GM18505 (cell line): ENCODE results near the gene NKPD1.

Experiments
- ATAC-seq: cut with Tn5 transposase; IDR thresholded peaks from one replicate; pipeline ENCODE4 v1.9.1; 2021; ENCODE audit not compliant: unreplicated experiment
- POLR2A ChIP-seq: IDR thresholded peaks from 4 replicates; pipeline ENCODE4 v1.6.1; 2011; ENCODE audit warnings: borderline replicate concordance; ENCODE audit not compliant: insufficient read depth, insufficient read length; ENCODE audit errors: extremely low read depth

Gene NKPD1

DNA sequence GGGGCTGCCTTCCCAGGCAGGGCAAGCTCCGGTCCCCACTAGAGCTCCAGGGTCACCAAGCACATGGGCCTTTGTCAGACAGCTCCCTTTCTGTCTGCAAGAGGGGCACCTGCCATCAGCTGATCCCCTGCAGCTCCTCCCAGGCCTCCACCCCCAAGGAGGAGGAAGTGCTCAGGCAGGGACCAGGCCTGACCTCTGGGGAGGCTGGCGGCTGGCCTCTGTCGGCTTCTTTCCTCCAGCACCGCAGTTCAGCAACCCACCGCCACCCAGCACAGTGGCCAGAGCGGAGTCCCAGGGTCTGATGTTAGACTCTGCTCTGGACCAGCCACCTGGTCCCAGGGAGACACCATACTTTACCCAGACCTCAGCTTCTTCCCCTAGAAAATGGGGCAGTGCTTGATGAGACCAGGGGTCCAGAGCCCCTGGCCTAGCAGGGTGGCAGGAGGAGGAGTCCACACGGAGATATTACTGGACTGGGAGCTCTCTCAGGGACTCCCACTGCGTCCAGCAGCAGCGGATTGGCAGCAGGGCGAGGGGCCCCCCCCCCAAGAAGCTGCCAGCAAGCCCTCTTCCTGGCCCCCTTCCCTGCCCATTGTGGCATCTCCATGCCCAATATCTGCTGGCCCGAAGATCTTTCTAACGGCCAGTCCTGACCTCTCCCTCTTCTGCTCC, 24.1 kb downstream of the NKPD1 start:
- TF ChIP-seq POLR2A = no peak
- ATAC-seq = no peak

DNA sequence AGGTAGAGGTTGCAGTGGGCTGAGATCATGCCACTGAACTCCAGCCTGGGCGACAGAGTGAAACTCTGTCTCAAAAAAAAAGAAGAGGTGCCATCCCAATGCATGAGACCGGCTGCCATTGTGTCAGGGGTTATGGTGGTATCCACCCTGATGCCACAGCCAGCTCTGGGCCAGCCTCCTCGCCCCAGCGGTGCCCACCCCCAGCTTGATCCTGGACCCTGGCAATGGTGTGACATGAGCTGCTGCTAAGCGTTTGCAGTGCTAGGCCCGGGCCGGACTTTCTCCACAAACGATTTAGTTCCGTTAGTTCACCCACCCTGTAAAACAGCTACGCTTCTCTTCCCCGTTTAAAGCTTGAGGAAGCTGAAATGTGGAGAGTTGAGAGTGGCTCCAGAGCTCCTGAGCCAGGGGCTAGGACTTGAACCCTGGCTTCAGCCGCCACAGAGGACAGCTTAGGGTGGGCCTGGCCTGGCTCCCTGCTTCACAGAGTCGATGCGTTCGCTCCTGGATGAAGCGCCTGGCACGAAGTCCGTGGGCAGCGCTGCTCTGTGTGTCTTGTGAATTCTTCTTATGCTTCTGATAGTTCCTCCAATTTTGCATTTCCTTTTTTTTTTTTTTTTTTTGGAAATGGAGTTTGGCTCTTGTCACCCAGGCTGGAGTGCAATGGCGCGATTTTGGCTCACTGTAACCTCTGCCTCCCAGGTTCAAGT, 25.5 kb downstream of the NKPD1 start:
- no peak for ATAC-seq

DNA sequence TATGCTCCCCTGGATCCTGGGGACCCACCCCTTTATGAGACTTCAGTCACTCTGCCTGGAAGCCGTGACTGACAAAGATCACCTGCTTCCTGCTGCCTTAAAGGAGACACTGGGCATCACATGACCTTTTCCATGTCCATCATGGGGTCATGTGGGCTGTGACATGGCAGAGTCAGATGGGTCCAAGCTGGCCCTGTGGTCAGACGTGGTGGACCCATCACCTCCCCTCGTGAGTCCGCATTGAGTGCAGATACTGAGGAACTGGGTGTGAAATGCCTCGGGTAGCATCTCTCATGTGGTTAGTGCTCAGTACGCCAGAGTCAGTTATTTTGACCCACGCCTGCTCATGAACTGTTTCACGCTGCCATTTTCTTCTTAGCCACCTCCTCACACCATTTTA, 27.1 kb downstream of the NKPD1 start:
- ATAC-seq = no peak
- no peak for TF ChIP-seq POLR2A

More for the DNA sequence above, 25.5 kb downstream of the NKPD1 start:
- TF ChIP-seq POLR2A = no peak

DNA sequence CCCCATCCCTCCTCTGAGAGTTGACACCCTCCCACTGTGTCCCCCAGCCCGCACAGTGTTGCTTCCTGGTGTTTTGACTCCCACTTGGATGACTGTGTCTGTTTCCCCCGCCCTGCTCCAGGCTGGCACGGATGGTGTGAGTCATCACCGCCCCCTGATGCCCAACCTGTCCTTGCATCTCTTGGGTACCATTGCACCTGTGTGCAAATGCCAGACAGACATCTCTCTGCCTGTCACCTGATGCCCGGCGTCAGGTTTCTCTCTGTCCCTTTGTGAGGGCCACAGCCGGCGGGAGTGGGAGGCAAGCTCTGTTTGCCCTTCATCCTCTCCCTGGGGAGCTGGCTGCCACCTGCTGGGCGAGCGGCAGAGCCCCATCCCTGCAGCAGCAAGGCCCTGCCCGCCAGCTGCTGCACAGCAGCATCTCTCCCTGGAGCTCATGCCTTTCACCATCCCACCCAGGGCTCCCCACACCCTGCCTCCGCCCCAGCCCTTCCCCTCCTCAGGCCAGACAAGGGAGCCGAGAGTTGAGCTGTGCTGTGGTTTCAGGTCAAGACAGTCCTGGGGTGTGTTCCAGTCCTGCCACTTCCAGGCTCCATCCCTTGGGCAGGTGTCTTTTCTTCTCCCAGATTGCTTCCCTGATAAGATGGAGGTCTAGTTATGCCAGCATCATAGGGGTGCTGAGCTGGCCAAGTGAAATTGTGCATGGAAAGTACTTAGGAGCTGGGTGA, 29.7 kb downstream of the NKPD1 start:
- ATAC-seq = no peak
- TF ChIP-seq POLR2A = no peak

DNA sequence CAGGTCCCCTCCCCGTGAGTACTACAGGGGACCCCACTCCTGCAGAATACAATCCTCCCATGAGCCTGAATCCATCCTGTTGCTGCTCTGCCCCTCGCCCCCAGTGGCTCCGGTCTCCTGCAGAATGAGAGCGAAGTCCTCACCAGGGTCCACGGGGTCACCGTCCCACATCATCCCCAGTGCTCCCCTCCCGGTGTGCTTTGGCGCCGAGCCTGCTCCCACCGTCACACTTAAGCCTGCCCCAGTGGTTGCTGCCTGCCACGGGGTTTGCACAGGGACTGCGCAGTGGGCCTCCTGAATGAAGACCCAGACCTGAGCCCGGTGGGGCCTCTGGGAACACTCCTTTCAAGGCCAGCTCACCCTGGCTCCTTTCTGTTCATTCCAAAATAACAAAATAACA, 30.5 kb downstream of the NKPD1 start:
- no peak for TF ChIP-seq POLR2A
- no peak for ATAC-seq

DNA sequence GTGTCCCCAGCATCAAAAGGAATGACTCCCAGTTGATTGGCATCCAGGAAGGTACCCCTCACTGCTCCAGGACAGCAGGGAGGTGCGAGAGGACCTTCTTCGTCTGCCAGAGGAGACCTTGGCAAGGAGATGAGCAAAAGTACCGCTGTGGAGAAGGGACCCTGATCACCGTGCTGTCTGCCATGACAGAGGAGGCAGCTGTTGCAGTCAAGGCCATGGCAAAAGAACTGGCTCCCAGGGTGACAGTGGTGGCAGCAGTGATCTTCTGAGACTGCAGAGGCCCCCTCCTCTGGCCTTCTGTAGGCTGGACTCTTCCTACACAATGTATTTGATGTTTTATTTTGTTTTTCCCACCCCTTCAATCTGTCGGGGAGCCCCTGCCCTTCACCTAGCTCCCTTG, 32.0 kb downstream of the NKPD1 start:
- no peak for TF ChIP-seq POLR2A
- ATAC-seq = no peak

DNA sequence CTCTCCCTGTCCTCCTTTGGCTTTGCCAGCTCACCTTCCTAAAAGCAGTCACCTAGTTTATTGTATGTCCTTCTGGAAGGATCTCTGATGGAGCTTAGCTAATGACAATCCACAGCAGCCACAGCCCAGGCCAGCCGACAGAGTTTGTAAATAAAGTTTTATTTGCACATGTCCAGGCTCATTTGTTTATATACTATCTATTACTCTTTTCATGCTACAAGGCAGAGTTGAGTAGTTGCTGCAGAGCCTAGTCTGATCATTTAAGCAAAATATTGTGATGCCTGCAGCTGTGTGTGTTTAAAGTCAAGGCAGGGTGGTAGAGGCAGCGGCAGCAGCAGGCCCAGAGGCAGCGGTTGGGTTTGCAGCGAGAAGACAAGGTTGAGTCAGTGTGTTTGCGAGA, 32.6 kb downstream of the NKPD1 start:
- no peak for ATAC-seq
- no peak for TF ChIP-seq POLR2A

DNA sequence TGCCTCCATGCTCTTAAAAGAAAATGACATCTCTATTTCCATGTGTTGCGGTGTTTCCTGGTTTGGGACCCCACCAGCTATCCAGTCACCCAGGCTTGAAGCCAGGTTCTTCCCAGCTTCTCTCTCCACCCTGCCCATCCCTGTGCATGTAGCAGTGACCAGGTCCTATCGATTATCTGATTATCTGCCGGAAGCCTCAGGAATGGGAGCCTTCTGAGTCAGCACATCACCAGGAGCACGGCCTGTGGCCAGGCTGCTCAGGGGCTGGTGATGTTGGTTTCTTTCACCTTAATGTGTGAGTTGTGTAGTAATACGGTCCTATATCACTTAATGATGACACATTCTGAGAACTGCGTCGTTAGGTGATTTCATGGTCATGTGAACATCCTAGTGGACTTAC, 34.1 kb downstream of the NKPD1 start:
- no peak for ATAC-seq
- no peak for TF ChIP-seq POLR2A

DNA sequence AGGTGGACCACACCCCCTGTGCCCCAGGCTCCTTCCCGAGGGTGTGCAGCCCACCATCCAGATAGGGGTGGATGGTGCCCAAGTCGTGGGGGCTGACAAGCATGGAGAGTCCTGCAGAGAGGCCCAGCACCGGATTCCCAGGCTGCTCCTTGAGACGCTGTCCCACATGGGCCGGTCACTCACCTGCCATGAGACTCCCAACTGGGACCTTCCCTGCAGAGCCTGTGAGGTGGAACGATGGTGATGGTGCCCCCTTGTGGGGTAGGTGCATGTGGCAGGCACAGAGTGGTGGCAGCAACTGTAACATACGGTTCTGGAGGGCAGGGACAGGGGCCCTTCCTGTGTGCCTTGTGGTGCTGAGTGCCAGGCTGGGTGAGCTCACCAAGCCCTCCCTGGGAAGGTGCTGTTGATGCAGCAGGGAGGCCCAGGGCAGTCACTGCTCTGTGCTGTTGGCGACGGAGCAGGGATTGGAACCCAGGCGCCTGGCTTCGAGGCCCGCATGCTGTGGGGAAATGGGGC, 34.7 kb downstream of the NKPD1 start:
- TF ChIP-seq POLR2A = no peak
- ATAC-seq = no peak

DNA sequence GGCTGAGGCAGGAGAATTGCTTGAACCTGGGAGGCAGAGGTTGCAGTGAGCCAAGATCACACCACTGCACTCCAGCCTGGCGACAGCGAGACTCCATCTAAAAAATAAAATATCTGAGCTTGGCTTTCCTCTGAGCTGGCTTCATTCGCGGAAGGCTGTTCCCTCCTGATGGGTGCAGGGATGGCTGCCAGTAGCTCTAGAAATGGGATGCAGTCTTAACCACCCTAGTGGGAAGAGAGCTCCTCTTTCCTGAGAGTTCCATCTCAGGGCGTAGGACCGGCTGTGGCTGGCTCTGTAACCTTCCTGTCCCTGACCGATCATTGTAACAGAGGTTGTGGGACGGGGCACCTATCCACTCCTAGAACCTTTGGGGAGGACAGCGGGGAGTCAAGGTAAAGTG, 35.4 kb downstream of the NKPD1 start:
- ATAC-seq = no peak
- TF ChIP-seq POLR2A = no peak

DNA sequence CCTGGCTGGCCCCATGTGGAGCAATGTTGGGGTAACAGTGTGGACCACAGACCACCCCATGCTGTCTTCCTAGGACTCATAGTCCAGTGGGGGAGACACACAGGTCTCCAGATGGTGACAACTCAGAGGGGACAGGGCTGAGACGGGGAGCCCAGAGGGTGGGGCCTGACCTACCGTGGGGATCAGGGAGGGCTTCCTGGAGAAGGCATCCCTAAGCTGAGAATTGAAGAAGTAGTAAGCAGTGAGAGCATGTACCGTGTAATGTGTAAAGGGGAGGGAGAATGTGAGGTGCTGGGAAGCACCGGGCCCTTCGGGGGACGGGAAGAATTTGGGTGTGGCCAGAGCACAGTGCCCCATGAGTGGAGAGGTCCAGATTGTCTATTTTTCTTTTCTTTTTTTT, 36.8 kb downstream of the NKPD1 start:
- TF ChIP-seq POLR2A = no peak
- ATAC-seq = no peak

DNA sequence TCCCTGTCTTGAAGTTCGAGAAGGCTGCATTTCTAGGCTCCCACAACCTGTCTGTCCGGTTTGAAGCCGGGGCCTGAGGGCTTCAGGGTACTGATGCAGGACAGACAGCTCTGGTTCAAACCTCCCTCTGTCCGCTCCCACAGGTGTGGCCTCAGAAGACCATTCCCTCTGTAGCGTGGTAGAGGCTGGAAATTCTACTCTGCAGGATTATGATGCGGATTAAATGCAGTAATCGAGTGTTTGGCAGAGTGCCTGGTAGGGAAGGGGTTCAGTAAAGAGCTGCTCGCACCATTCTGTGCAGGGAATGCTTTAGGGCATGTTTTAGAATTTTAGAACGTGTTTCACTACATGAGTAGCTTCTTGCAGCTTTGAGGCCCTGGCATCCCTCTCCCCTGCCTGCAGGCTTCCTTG, 37.3 kb downstream of the NKPD1 start:
- ATAC-seq = no peak
- TF ChIP-seq POLR2A = no peak

DNA sequence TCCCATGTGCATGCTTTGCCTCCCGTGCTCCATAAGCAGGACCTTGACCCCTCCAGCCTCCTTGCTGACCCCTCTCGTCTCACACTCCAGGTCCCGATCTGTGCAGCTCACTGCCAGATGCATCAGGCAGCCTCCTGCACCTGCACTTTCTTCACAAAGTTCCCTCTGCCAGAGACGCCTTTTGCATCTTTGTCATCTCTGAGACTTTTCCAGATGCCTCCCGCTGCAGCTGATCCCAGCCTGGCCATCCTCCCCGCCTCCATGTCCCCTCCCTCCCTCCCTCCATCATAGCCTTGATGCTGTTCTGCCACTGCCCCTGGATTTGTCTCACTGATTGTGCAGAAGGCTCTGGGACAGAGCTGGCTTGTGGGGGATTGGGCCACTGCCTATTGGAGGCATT, 38.0 kb downstream of the NKPD1 start:
- TF ChIP-seq POLR2A = no peak
- ATAC-seq = no peak
